ENCODE measurements around the gene EEF1E1.

DNA sequence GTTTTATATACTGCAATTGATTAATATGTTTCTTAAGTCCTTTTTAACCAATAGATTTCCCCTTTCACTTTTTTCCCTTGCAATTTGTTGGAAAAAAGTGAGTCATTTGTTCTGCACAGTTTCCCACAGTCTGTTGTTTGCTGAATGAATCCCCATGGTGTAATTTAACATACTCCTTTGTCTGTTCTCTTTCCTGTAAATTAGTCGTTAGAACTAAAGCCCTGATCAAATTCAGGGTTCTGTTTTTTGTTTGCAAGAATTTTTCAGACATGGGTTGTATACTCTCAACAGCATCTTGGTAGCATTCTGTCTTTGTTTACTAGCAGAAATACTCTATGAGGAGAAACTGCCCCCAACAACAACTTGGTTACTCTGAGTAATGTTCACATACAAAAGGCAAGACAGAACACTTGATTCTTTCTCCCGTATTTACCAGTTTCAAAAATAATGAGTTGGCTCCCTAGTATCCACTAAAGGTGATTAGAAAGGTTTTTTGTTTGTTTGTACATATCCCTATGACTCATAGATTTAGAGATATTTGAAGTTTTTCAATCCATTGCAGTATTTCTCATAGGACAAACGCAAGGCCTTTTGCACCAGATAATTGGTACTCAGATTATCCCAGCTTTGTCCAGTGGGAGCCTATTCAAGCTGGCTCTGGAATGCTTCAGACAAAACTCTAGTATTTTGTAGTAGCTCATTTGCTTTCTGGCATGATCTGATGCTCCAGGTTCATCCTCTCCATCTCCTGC lies 54.6 kb downstream of the EEF1E1 start:
- TF ChIP-seq, protein P1, sequence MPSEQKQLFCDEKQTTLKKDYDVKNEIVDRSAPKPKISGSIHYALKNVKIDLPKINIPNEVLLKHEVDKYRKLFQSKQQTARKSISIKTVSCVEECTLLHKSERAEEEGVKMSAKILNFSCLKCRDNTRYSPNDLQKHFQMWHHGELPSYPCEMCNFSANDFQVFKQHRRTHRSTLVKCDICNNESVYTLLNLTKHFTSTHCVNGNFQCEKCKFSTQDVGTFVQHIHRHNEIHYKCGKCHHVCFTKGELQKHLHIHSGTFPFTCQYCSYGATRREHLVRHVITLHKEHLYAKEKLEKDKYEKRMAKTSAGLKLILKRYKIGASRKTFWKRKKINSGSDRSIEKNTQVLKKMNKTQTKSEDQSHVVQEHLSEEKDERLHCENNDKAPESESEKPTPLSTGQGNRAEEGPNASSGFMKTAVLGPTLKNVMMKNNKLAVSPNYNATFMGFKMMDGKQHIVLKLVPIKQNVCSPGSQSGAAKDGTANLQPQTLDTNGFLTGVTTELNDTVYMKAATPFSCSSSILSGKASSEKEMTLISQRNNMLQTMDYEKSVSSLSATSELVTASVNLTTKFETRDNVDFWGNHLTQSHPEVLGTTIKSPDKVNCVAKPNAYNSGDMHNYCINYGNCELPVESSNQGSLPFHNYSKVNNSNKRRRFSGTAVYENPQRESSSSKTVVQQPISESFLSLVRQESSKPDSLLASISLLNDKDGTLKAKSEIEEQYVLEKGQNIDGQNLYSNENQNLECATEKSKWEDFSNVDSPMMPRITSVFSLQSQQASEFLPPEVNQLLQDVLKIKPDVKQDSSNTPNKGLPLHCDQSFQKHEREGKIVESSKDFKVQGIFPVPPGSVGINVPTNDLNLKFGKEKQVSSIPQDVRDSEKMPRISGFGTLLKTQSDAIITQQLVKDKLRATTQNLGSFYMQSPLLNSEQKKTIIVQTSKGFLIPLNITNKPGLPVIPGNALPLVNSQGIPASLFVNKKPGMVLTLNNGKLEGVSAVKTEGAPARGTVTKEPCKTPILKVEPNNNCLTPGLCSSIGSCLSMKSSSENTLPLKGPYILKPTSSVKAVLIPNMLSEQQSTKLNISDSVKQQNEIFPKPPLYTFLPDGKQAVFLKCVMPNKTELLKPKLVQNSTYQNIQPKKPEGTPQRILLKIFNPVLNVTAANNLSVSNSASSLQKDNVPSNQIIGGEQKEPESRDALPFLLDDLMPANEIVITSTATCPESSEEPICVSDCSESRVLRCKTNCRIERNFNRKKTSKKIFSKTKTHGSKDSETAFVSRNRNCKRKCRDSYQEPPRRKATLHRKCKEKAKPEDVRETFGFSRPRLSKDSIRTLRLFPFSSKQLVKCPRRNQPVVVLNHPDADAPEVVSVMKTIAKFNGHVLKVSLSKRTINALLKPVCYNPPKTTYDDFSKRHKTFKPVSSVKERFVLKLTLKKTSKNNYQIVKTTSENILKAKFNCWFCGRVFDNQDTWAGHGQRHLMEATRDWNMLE (tag by site-specific recombination; conservative IDR thresholded peaks at IDR 0.05; ENCODE audit: low read depth): no peak
- no peak for TF ChIP-seq ZNF16 (tag by site-specific recombination; IDR thresholded peaks at IDR 0.05; ENCODE audit: low read depth)
- TF ChIP-seq, protein P2, sequence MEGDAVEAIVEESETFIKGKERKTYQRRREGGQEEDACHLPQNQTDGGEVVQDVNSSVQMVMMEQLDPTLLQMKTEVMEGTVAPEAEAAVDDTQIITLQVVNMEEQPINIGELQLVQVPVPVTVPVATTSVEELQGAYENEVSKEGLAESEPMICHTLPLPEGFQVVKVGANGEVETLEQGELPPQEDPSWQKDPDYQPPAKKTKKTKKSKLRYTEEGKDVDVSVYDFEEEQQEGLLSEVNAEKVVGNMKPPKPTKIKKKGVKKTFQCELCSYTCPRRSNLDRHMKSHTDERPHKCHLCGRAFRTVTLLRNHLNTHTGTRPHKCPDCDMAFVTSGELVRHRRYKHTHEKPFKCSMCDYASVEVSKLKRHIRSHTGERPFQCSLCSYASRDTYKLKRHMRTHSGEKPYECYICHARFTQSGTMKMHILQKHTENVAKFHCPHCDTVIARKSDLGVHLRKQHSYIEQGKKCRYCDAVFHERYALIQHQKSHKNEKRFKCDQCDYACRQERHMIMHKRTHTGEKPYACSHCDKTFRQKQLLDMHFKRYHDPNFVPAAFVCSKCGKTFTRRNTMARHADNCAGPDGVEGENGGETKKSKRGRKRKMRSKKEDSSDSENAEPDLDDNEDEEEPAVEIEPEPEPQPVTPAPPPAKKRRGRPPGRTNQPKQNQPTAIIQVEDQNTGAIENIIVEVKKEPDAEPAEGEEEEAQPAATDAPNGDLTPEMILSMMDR (tag by site-specific recombination; IDR thresholded peaks at IDR 0.05): no peak
